HepG2 (cell line): ENCODE data around the gene LASP1. TPM values are rescaled to one million over a fixed set of nuclear protein-coding genes. Genes with fewer than 3 reads are reported as not detected.

Source experiments
- ATAC-seq: fragments of 200-7000 bp; cut with Tn5 transposase; 3 replicates; pipeline ENCODE4 v1.9.1; 2020; ENCODE audit warnings: mild to moderate bottlenecking, moderate library complexity
- BruUV-seq: library from RNA; stranded (reverse); fragments of 400-500 nt; replicated peaks from 2 replicates; lab custom pipeline; 2021; lab: Mats Ljungman, UMichigan
- CTCF ChIA-PET: fragments of 300-600 bp; formaldehyde crosslinking; extraction: SDS; loops from one replicate; lab custom pipeline; 2021; ENCODE audit warnings: low total read pairs, inconsistent platforms, low intra/inter-chr PET ratio; lab: Yijun Ruan, JAX
- POLR2A ChIA-PET: fragments of 350-600 bp; sonication (Branson Sonifier 250); formaldehyde crosslinking; loops from one replicate; lab custom pipeline; 2020; ENCODE audit warnings: antibody characterized with exemption, inconsistent platforms; lab: Yijun Ruan, JAX
- DNase-seq: peaks from one replicate; pipeline ENCODE4 v3.0.0-alpha.2; 2015; ENCODE audit warnings: low spot score
- FAIRE-seq: peaks from 3 replicates; lab custom pipeline; 2011; peaks lifted over from hg19 to GRCh38; lab: Jason Lieb, UNC
- H2AFZ ChIP-seq: one replicate; pipeline ENCODE4 v1.6.1; 2011; ENCODE audit warnings: low read length, inconsistent platforms
- H3K27ac ChIP-seq: fragments of 300-600 bp; 3 replicates; pipeline ENCODE4 v1.8.0; 2011; ENCODE audit warnings: mixed run types, mild to moderate bottlenecking, mixed read lengths, low read length, inconsistent platforms; ENCODE audit not compliant: insufficient read depth; ENCODE audit errors: extremely low read length
- H3K27me3 ChIP-seq, 2 experiments: fragments of 200-600 bp in 1 of 2; 2 replicates in 1 of 2; 3 replicates in 1 of 2; pipeline versions ENCODE4 v1.6.0 to v1.8.0; 2011; ENCODE audit warnings: low read length in 2 of 2, mild to moderate bottlenecking in 2 of 2, moderate library complexity in 2 of 2, inconsistent platforms in 1 of 2; ENCODE audit not compliant: insufficient read depth in 2 of 2, control insufficient read depth in 1 of 2
- H3K36me3 ChIP-seq, 2 experiments: fragments of 200-600 bp in 1 of 2; replicated peaks in 1 of 2; 2 replicates in 1 of 2; 3 replicates in 1 of 2; pipeline versions ENCODE4 v1.5.1 to v1.8.0; 2011; ENCODE audit warnings: low read length in 2 of 2, inconsistent platforms in 1 of 2; ENCODE audit not compliant: insufficient read depth in 2 of 2, control insufficient read depth in 1 of 2
- H3K4me1 ChIP-seq: 2 replicates; pipeline ENCODE4 v1.5.1; 2012; ENCODE audit warnings: low read length, inconsistent platforms; ENCODE audit not compliant: insufficient read depth
- H3K4me2 ChIP-seq: 2 replicates; pipeline ENCODE4 v1.6.0; 2011; ENCODE audit warnings: low read depth, low read length, inconsistent platforms
- H3K4me3 ChIP-seq, 3 experiments: fragments of 200-600 bp in 1 of 3; sonication (generic), shearing (Covaris generic) in 1 of 3; replicated peaks in 1 of 3; 2 replicates each; pipeline ENCODE4 v1.5.1; 2011 to 2016; ENCODE audit warnings: low read length in 3 of 3, inconsistent platforms in 2 of 3, low read depth in 2 of 3, mild to moderate bottlenecking in 2 of 3, control low read depth in 1 of 3, mixed read lengths in 1 of 3; ENCODE audit not compliant: insufficient read depth in 1 of 3
- H3K79me2 ChIP-seq: one replicate; pipeline ENCODE4 v1.6.1; 2011; ENCODE audit warnings: low read length, inconsistent platforms; ENCODE audit not compliant: insufficient read depth
- H3K9ac ChIP-seq: 2 replicates; pipeline ENCODE4 v1.6.0; 2011; ENCODE audit warnings: mild to moderate bottlenecking, low read depth, low read length, inconsistent platforms; ENCODE audit not compliant: insufficient read depth
- H3K9me3 ChIP-seq: 2 replicates; pipeline ENCODE4 v1.5.1; 2012; ENCODE audit warnings: mild to moderate bottlenecking, low read length
- H4K20me1 ChIP-seq: 2 replicates; pipeline ENCODE4 v1.6.0; 2011; ENCODE audit warnings: inconsistent platforms, mild to moderate bottlenecking, low read length, moderate library complexity; ENCODE audit not compliant: insufficient read depth
- CEBPZ ChIP-seq: IDR thresholded peaks from 2 replicates; pipeline ENCODE4 v1.6.1; 2012; ENCODE audit warnings: low read length, improper control_type of control experiment
- E2F2 ChIP-seq: sonication (generic); formaldehyde crosslinking; IDR thresholded peaks from 2 replicates; pipeline ENCODE4 v1.4.0; 2020; ENCODE audit warnings: missing genetic modification reagents, borderline replicate concordance
- NCOR1 ChIP-seq: fragments of 200-600 bp; sonication (generic); IDR thresholded peaks from 2 replicates; pipeline ENCODE4 v1.7.0; 2017; ENCODE audit warnings: antibody characterized with exemption, low read length, borderline replicate concordance
- POLR2AphosphoS2 ChIP-seq: IDR thresholded peaks from 2 replicates; pipeline ENCODE4 v1.6.1; 2011; ENCODE audit warnings: low read depth, low read length, improper control_type of control experiment
- WGBS: methylation state at CpG from one replicate; pipeline ENCODE4 v1.1.6; 2017; ENCODE audit warnings: low lambda C conversion rate; 5-methylcytosine and 5-hydroxymethylcytosine counted together
- in situ Hi-C: cut with HindIII; loops from 2 replicates; pipeline ENCODE4 v1.10.0; 2017; ENCODE audit warnings: low pct_unique_long_range_greater_than_20kb; ENCODE audit not compliant: extremely low pct_ligation_motif_present
- intact Hi-C: fragments of 100-400 bp; cut with micrococcal nuclease; formaldehyde crosslinking; loops from one replicate; pipeline ENCODE4 v1.10.0; 2022; ENCODE audit not compliant: unreplicated experiment
- polyA plus RNA-seq, 8 experiments: library from polyadenylated mRNA; depleted of rRNA in 3 of 8; stranded (reverse) in 7 of 8; unstranded in 1 of 8; fragments of >200 nt; fragmentation: Illumina TruSeq in 4 of 8; extraction: Trizol in 4 of 8; gene quantifications; 2 replicates each; pipeline versions ENCODE4 v1.2.1 to v1.2.3, GENCODE V29; 2011 to 2016; ENCODE audit warnings: low read depth in 4 of 8, missing spikeins in 1 of 8, mixed read lengths in 1 of 8; ENCODE audit not compliant: insufficient read depth in 1 of 8
- total RNA-seq, 5 experiments: library from RNA; depleted of rRNA; stranded (reverse); fragments of >200 nt; fragmentation: Illumina TruSeq; extraction: Trizol; gene quantifications; 2 replicates each; pipeline ENCODE4 v1.2.3, GENCODE V29; 2016; ENCODE audit warnings: low read depth in 1 of 5

LASP1 gene
- total and polyA plus RNA-seq, 2 of the 13 experiments (the other 11 are each of a cell fraction or from before 2014, with no cell fraction given): 70.1 to 97.0 TPM

DNA sequence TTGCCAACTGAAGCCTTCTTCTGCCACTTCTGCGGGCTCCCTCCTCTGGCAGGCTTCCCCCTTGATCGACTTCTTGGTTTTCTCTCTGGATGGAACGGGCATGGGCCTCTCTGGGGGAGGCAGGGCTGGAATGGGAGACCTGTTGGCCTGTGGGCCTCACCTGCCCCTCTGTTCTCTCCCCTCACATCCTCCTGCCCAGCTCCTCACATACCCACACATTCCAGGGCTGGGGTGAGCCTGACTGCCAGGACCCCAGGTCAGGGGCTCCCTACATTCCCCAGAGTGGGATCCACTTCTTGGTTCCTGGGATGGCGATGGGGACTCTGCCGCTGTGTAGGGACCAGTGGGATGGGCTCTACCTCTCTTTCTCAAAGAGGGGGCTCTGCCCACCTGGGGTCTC, 49.1 kb downstream of the LASP1 start:
- Histone ChIP-seq H3K79me2 (no peaks in the 10 kb centered on the region), H3K9ac (no peak overlapping the region), H3K27ac (no peak overlapping the region), H3K36me3 (peaks cover 26 to 53% of the 10 kb centered on the region in 2 experiments), H3K9me3 (no peaks in the 10 kb centered on the region), H3K4me3 (no peak overlapping the region), H3K4me1 (peaks cover 46% of the 10 kb centered on the region), H3K4me2 (no peak overlapping the region), H2AFZ (no peak overlapping the region), H3K27me3 (no peaks in the 10 kb centered on the region), H4K20me1 (no peaks in the 10 kb centered on the region; the same call in 1 of the 2 replicates)
- ATAC-seq (no peak), FAIRE-seq (no peak), DNase-seq (no peak)
- 97% methylated on average over 5 of the region's 5 CpGs for WGBS
- in situ Hi-C loops: no loop called here
- BruUV-seq: no TSS peak
- TF ChIP-seq POLR2AphosphoS2: no peak
- TF ChIP-seq CEBPZ: no peak
- no peak for TF ChIP-seq E2F2 (CRISPR knock-in tag)
- TF ChIP-seq NCOR1: no peak
- intact Hi-C loops: loop anchor here (5.0 to 10.0 kb wide), 2 partner anchors 47 to 236 kb away; partner anchors contain the start of genes LASP1 and PLXDC1
- CTCF ChIA-PET: no interaction called here
- POLR2A ChIA-PET: no interaction called here
